ENCODE measurements around the gene CLASRP.

CLASRP gene

DNA sequence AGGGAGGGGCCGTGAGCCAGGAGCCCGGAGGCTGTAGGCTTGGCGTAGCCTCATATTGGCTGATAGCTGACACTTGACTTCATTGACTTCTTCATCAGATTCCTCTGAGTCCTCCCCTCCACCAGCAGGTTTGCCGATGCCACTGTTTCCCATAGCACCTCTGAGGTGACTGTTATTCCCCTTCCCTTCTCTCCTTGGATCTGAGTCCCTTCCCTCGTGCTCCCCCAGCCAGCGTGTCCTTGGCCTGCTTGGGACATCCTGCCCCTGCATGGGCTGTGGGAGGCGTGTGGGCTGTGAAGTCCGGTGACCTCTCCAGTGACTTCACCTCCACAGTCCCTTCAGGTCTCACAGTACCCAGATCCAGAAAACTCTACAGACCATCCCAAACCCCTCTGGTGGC, 63.0 kb downstream of the CLASRP start:
- Histone ChIP-seq H3K27ac (ENCODE audit: poor library complexity, severe bottlenecking) (no peak overlapping the region), H3K4me3 (ENCODE audit: severe bottlenecking) (no peak overlapping the region), H3K9me3 (ENCODE audit: severe bottlenecking) (no peaks in the 10 kb centered on the region), H3K27me3 (ENCODE audit: insufficient read depth, poor library complexity, severe bottlenecking) (no peaks in the 10 kb centered on the region), H3K4me1 (ENCODE audit: insufficient read depth, poor library complexity, severe bottlenecking) (peaks cover 20% of the 10 kb centered on the region), H3K36me3 (ENCODE audit: low read depth) (no peaks in the 10 kb centered on the region; the same call in 1 of the 2 replicates)
- DNase-seq (ENCODE audit: low spot score) (no peak), ATAC-seq (ENCODE audit: low read depth) (no peak)
- TF ChIP-seq, protein P1, sequence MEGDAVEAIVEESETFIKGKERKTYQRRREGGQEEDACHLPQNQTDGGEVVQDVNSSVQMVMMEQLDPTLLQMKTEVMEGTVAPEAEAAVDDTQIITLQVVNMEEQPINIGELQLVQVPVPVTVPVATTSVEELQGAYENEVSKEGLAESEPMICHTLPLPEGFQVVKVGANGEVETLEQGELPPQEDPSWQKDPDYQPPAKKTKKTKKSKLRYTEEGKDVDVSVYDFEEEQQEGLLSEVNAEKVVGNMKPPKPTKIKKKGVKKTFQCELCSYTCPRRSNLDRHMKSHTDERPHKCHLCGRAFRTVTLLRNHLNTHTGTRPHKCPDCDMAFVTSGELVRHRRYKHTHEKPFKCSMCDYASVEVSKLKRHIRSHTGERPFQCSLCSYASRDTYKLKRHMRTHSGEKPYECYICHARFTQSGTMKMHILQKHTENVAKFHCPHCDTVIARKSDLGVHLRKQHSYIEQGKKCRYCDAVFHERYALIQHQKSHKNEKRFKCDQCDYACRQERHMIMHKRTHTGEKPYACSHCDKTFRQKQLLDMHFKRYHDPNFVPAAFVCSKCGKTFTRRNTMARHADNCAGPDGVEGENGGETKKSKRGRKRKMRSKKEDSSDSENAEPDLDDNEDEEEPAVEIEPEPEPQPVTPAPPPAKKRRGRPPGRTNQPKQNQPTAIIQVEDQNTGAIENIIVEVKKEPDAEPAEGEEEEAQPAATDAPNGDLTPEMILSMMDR (IDR thresholded peaks at IDR 0.05; ENCODE audit: poor library complexity, severe bottlenecking), result no peak

DNA sequence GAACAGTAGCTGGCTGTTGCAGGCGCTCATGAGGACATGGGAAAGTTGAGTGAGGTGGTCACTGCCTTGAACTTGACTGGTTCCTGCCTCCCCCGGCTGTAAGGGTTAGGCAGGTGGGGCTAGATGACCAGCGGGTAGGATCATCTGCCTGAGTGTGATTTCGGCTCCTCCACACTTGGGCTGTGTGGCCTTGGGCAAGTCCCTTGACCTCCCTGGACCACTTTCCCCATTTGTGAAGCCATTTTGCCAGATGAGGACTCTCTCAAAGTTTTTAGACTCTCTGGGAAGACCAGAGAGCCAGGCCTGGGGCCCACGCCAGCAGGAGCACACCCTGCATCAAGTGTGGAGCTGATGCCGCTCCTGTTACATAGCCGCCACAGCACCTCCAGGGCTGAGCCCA, 63.6 kb downstream of the CLASRP start:
- no peaks in the 10 kb centered on the region; the same call in 1 of the 2 replicates for H3K36me3 ChIP-seq (ENCODE audit: low read depth)
- DNase-seq (ENCODE audit: low spot score) (no peak), ATAC-seq (ENCODE audit: low read depth) (no peak)
- no peaks in the 10 kb centered on the region for H3K9me3 ChIP-seq (ENCODE audit: severe bottlenecking)
- no peaks in the 10 kb centered on the region for H3K27me3 ChIP-seq (ENCODE audit: insufficient read depth, poor library complexity, severe bottlenecking)
- H3K4me3 ChIP-seq (ENCODE audit: severe bottlenecking), result no peak overlapping the region
- no peak overlapping the region for H3K27ac ChIP-seq (ENCODE audit: poor library complexity, severe bottlenecking)
- TF ChIP-seq, protein P1 (IDR thresholded peaks at IDR 0.05; ENCODE audit: poor library complexity, severe bottlenecking), result no peak
- peaks cover 20% of the 10 kb centered on the region for H3K4me1 ChIP-seq (ENCODE audit: insufficient read depth, poor library complexity, severe bottlenecking)

DNA sequence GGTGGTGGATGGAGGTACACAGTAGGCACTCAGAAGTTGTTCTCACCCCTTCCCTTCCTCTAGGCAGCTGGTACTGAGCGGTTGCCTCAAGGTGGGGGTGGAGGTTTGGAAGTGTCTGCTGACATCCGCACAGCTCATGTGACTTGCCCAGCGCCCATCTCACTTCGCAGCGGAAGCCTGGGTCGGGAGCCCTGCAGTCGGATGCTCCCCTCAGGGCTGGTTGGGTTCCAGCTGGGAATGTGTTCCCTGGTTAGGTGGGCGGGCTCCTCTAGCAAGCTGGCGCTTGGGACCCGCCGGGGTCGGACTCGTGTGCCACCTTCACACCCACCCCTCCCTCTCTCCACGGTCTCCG, 64.3 kb downstream of the CLASRP start:
- Histone ChIP-seq H3K36me3 (ENCODE audit: low read depth) (no peaks in the 10 kb centered on the region; the same call in 1 of the 2 replicates), H3K9me3 (ENCODE audit: severe bottlenecking) (no peaks in the 10 kb centered on the region), H3K4me3 (ENCODE audit: severe bottlenecking) (no peak overlapping the region), H3K4me1 (ENCODE audit: insufficient read depth, poor library complexity, severe bottlenecking) (peaks cover 17% of the 10 kb centered on the region), H3K27ac (ENCODE audit: poor library complexity, severe bottlenecking) (no peak overlapping the region), H3K27me3 (ENCODE audit: insufficient read depth, poor library complexity, severe bottlenecking) (no peaks in the 10 kb centered on the region)
- TF ChIP-seq, protein P1 (IDR thresholded peaks at IDR 0.05; ENCODE audit: poor library complexity, severe bottlenecking), result no peak
- no peak for ATAC-seq (ENCODE audit: low read depth)
- DNase-seq (ENCODE audit: low spot score), result no peak

DNA sequence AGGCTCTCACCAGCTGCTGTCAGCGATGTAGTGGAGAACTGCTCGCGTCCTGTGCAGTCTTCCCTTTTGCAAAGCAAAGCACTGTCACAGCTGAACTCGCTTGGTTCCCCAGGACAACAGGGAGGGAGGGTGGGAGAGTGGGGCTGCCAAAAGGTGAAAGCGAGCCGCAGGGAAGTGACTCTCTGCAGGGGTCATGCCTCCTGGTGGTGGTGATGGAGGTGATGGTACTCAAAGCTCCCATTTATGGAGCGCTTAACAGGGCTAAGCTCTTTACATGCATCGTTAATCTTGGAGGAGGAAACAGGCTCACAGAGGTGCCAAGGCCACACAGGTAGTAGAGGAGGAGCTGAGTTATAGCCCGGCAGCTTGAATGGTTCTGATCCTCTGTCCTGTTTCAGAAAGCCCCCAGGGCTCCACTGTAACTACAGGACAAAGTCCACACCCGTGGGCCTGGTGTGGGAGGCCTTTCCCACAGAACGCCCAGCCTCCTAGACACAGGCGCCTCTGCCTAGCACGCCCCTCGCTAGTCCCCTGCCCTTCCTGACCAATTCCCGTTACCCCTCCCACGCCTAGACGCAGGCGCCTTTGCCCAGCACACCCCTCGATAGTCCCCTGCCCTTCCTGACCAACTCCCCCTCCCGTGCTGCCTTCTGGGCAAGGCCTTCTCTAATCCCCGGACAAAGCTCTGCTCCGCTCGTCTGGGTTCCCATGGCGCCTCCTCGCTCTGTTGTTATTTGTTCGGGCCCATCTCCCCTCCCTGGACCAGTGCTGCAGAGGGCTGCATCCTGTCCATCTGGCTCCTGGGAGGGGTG, 64.9 kb downstream of the CLASRP start:
- Histone ChIP-seq H3K4me3 (ENCODE audit: severe bottlenecking) (no peak overlapping the region), H3K4me1 (ENCODE audit: insufficient read depth, poor library complexity, severe bottlenecking) (peaks cover 11% of the 10 kb centered on the region), H3K27me3 (ENCODE audit: insufficient read depth, poor library complexity, severe bottlenecking) (no peaks in the 10 kb centered on the region), H3K9me3 (ENCODE audit: severe bottlenecking) (no peaks in the 10 kb centered on the region), H3K36me3 (ENCODE audit: low read depth) (no peaks in the 10 kb centered on the region; the same call in 1 of the 2 replicates), H3K27ac (ENCODE audit: poor library complexity, severe bottlenecking) (no peak overlapping the region)
- DNase-seq (ENCODE audit: low spot score) (no peak), ATAC-seq (ENCODE audit: low read depth) (no peak)
- TF ChIP-seq, protein P1 (IDR thresholded peaks at IDR 0.05; ENCODE audit: poor library complexity, severe bottlenecking), result no peak
